SK-N-SH treated with all-trans-retinoic acid at 6 μM for 48 hours (cell line): ENCODE data around the gene CACNB4.

Experiments used
- ARNTL ChIP-seq: fragments of 450-650 bp; formaldehyde crosslinking; IDR thresholded peaks from 2 replicates; pipeline ENCODE4 v1.5.0; 2020; ENCODE audit warnings: low read depth, mild to moderate bottlenecking, moderate library complexity, borderline replicate concordance
- ESRRG ChIP-seq: fragments of 250-450 bp; sonication (Bioruptor Pico); IDR thresholded peaks from 2 replicates; pipeline ENCODE4 v1.6.1; 2021; ENCODE audit warnings: mild to moderate bottlenecking
- RARB ChIP-seq: fragments of 250-450 bp; sonication (Bioruptor Pico); IDR thresholded peaks from 2 replicates; pipeline ENCODE4 v1.8.0; 2021; ENCODE audit warnings: mild to moderate bottlenecking, moderate library complexity
- ZNF565 ChIP-seq: fragments of 450-650 bp; formaldehyde crosslinking; conservative IDR thresholded peaks from 2 replicates; pipeline ENCODE4 v1.5.0; 2020; ENCODE audit warnings: low read depth, mild to moderate bottlenecking, moderate library complexity
- TF ChIP-seq, protein P1 (sequence below): fragments of 250-450 bp; sonication (Bioruptor Pico); IDR thresholded peaks from 2 replicates; pipeline ENCODE4 v1.5.1; 2021; ENCODE audit warnings: mild to moderate bottlenecking, moderate library complexity
- TF ChIP-seq, protein P2 (sequence below): fragments of 250-450 bp; sonication (Bioruptor Pico); IDR thresholded peaks from 2 replicates; pipeline ENCODE4 v1.8.0; 2020; ENCODE audit warnings: mild to moderate bottlenecking, moderate library complexity, borderline replicate concordance

DNA sequence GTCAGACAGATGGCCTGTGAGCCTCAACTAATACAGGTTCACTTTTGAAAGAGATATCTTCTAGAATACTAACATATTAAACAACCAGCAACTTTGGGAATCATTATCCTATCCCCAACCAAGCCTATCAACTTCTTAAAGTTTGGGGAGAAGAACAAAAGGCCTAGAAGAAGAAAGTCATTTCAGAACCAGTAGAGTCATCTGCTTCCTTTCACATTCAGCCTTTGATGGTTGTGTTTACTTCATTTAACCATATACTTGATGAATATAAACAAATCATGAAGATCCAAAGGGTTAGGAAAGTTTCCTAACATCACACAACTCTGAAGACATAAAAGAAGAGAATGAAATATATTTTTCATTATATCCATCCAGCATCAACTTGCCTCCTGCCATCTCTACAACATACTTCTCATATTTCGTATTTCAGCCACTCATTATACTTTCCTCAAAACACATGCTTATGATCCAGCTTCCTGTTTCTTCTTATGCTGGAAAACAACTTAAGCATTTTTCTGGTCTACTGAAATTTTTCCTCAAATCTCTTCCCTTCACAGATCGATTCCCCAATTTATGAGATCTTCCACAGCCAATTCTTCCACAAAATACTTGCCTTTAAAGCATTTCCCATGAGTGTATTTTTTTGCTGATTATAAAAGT, 114.3 kb downstream of the CACNB4 start:
- TF ChIP-seq, protein P1, sequence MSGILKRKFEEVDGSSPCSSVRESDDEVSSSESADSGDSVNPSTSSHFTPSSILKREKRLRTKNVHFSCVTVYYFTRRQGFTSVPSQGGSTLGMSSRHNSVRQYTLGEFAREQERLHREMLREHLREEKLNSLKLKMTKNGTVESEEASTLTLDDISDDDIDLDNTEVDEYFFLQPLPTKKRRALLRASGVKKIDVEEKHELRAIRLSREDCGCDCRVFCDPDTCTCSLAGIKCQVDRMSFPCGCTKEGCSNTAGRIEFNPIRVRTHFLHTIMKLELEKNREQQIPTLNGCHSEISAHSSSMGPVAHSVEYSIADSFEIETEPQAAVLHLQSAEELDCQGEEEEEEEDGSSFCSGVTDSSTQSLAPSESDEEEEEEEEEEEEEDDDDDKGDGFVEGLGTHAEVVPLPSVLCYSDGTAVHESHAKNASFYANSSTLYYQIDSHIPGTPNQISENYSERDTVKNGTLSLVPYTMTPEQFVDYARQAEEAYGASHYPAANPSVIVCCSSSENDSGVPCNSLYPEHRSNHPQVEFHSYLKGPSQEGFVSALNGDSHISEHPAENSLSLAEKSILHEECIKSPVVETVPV (CRISPR knock-in tag): no peak
- TF ChIP-seq ARNTL (CRISPR knock-in tag): no peak
- no peak for TF ChIP-seq ESRRG (CRISPR knock-in tag)
- TF ChIP-seq, protein P2, sequence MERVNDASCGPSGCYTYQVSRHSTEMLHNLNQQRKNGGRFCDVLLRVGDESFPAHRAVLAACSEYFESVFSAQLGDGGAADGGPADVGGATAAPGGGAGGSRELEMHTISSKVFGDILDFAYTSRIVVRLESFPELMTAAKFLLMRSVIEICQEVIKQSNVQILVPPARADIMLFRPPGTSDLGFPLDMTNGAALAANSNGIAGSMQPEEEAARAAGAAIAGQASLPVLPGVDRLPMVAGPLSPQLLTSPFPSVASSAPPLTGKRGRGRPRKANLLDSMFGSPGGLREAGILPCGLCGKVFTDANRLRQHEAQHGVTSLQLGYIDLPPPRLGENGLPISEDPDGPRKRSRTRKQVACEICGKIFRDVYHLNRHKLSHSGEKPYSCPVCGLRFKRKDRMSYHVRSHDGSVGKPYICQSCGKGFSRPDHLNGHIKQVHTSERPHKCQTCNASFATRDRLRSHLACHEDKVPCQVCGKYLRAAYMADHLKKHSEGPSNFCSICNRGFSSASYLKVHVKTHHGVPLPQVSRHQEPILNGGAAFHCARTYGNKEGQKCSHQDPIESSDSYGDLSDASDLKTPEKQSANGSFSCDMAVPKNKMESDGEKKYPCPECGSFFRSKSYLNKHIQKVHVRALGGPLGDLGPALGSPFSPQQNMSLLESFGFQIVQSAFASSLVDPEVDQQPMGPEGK: no peak
- no peak for TF ChIP-seq ZNF565 (CRISPR knock-in tag)
- TF ChIP-seq RARB (CRISPR knock-in tag): no peak
